Ovary (tissue), 9 donors: ENCODE measurements around the gene STON1. TPM values are rescaled to one million over a fixed set of nuclear protein-coding genes. Genes with fewer than 3 reads are reported as not detected.

Source experiments
- DNase-seq, 5 donors: peaks; one replicate each; pipeline ENCODE4 v3.0.0-alpha.2; 2019 to 2020
- H3K27ac ChIP-seq, 2 donors: fragments of 200-600 bp; one replicate each; pipeline versions ENCODE4 v1.5.1 to v1.8.0; 2019 to 2022
- H3K27me3 ChIP-seq: fragments of 200-600 bp; one replicate; pipeline ENCODE4 v1.8.0; 2022
- H3K36me3 ChIP-seq: fragments of 200-600 bp; sonication (generic); one replicate; pipeline ENCODE4 v1.5.1; 2019
- H3K4me1 ChIP-seq: one replicate; pipeline ENCODE4 v1.8.1; 2013; ENCODE audit warnings: mild to moderate bottlenecking, moderate library complexity; ENCODE audit not compliant: insufficient read depth
- H3K4me3 ChIP-seq: fragments of 200-600 bp; sonication (generic); one replicate; pipeline ENCODE4 v1.5.1; 2017
- H3K9me3 ChIP-seq, 2 donors: fragments of 200-600 bp in 1 of 2; sonication (generic) in 1 of 2; one replicate each; pipeline versions ENCODE4 v1.5.1 to v1.8.1; 2013 to 2019; ENCODE audit warnings: mild to moderate bottlenecking in 1 of 2, moderate library complexity in 1 of 2
- CTCF ChIP-seq, 3 donors: fragments of 450-650 bp in 2 of 3; fragments of 200-600 bp in 1 of 3; IDR thresholded peaks; one replicate each; pipeline versions ENCODE4 v1.5.1 to v1.8.0; 2016 to 2022; ENCODE audit warnings: antibody characterized with exemption in 3 of 3, mild to moderate bottlenecking in 1 of 3
- EP300 ChIP-seq: sonication (generic); formaldehyde crosslinking; IDR thresholded peaks from one replicate; pipeline ENCODE4 v1.6.1; 2017; ENCODE audit warnings: antibody characterized with exemption
- POLR2A ChIP-seq: fragments of 450-650 bp; IDR thresholded peaks from one replicate; pipeline ENCODE4 v1.6.1; 2017; ENCODE audit warnings: antibody characterized with exemption, mild to moderate bottlenecking, moderate library complexity
- WGBS, 3 donors: extraction: QIAGEN DNeasy Blood & Tissue Kit in 1 of 3; methylation state at CpG; one replicate each; pipeline versions ENCODE4 v1.1.5 to v1.1.7; 2013 to 2017; 5-methylcytosine and 5-hydroxymethylcytosine counted together
- intact Hi-C, 4 donors: fragments of 100-400 bp; cut with DNase I; formaldehyde crosslinking; loops; one replicate each; pipeline versions ENCODE4 v1.11.0 to v1.15.1; 2022 to 2023
- polyA plus RNA-seq, 2 donors: library from polyadenylated mRNA; stranded (reverse); fragments of 200-250 nt in 1 of 2; fragments of 350-450 nt in 1 of 2; fragmentation: Illumina TruSeq in 1 of 2; extraction: RNeasy Lipid Tissue Mini Kit (QIAGEN cat#74804) in 1 of 2; gene quantifications; one replicate each; pipeline ENCODE4 v1.2.3, GENCODE V29; 2013 to 2014
- total RNA-seq, 7 donors: library from RNA; depleted of rRNA in 2 of 7; stranded (reverse); fragments of >200 nt in 2 of 7; fragmentation: NEBNext Ultra II Directional in 3 of 7; extraction: Animal tissue kit (Norgen Biotek cat#: 25700) in 3 of 7; gene quantifications; one replicate each; pipeline versions ENCODE4 v1.1.0 to v1.2.4, GENCODE V29; 2016 to 2023
- donor health status: DM: no; HTN: no; CAD: no; lungs with moderate emphysema.
- donor health status: DM: no; HTN: no; CAD: no.
- donor health status: Bipolar disorder and iron deficiency.
- donor health status: DM: yes; HTN: yes; CAD: no.
- donor health status: DM: no; HTN: no; CAD: no.
- donor health status: DM: yes; HTN: yes; CAD: no.

STON1 gene
- total and polyA plus RNA-seq, 9 donors: 17.7 to 52.5 (median 38.0) TPM

GRCh38 chr2:48529676-48530032 is 300 bp upstream of the STON1 start:
- Histone ChIP-seq H3K9me3 (no peaks in the 10 kb centered on the region), H3K27me3 (no peaks in the 10 kb centered on the region), H3K27ac (peak overlapping the region; percentile 89 to 96), H3K4me3 (peak overlapping the region; percentile 97), H3K4me1 (peaks cover 12% of the 10 kb centered on the region), H3K36me3 (no peaks in the 10 kb centered on the region)
- DNase-seq: peak in 4 of 5 donors; percentile 25 to 55 (median 50)
- intact Hi-C loops: loop anchor here in 2 of 4 donors (5.0 to 10.0 kb wide), 2 partner anchors 55 to 57 kb away; no protein-coding TSS in a partner anchor
- TF ChIP-seq POLR2A (no peak), EP300 (no peak), CTCF (IDR thresholded peaks at IDR 0.05) (no peak)
- WGBS, 3 donors: 2 to 3% (median 2%) methylated on average over 15 of the region's 15 CpGs

GRCh38 chr2:48531141-48531648 is 1.2 kb downstream of the STON1 start:
- Histone ChIP-seq H3K27me3 (no peaks in the 10 kb centered on the region), H3K4me3 (peak overlapping the region; percentile 97), H3K4me1 (peaks cover 8% of the 10 kb centered on the region), H3K9me3 (no peaks in the 10 kb centered on the region), H3K27ac (peak overlapping the region; percentile 89 to 96), H3K36me3 (no peaks in the 10 kb centered on the region)
- WGBS, 3 donors: 2 to 7% (median 5%) methylated on average over 6 of the region's 6 CpGs
- TF ChIP-seq EP300: no peak
- TF ChIP-seq POLR2A: no peak
- no peak for TF ChIP-seq CTCF (IDR thresholded peaks at IDR 0.05)
- intact Hi-C loops: no loop called here
- DNase-seq: peak in 2 of 5 donors; percentile 26 to 38

GRCh38 chr2:48532174-48532573 is 2.2 kb downstream of the STON1 start:
- Histone ChIP-seq H3K4me1 (peaks cover 8% of the 10 kb centered on the region), H3K36me3 (no peaks in the 10 kb centered on the region), H3K4me3 (peak overlapping the region; percentile 97), H3K9me3 (no peaks in the 10 kb centered on the region), H3K27me3 (no peaks in the 10 kb centered on the region), H3K27ac (no peak overlapping the region)
- no peak for DNase-seq
- no peak for TF ChIP-seq POLR2A
- no peak for TF ChIP-seq EP300
- no peak for TF ChIP-seq CTCF (IDR thresholded peaks at IDR 0.05)
- 87 to 93% (median 91%) methylated on average over 7 of the region's 7 CpGs for WGBS, 3 donors
- intact Hi-C loops: no loop called here

- WGBS, 3 donors: 94 to 99% (median 96%) methylated on average over 5 of the region's 5 CpGs
- H3K4me1 ChIP-seq: peaks cover 8% of the 10 kb centered on the region
- intact Hi-C loops: no loop called here
Observed at GRCh38 chr2:48532824-48533223, 2.9 kb downstream of the STON1 start.

More at GRCh38 chr2:48532824-48533223, 2.9 kb downstream of the STON1 start:
- Histone ChIP-seq H3K9me3 (no peaks in the 10 kb centered on the region), H3K36me3 (no peaks in the 10 kb centered on the region), H3K27ac (no peak overlapping the region), H3K27me3 (no peaks in the 10 kb centered on the region), H3K4me3 (no peak overlapping the region)
- TF ChIP-seq CTCF (IDR thresholded peaks at IDR 0.05) (no peak), EP300 (no peak), POLR2A (no peak)
- DNase-seq: no peak
